ENCODE data around the gene HEG1.

The HEG1 gene

GRCh38 chr3:125069968-125070745 is 14.4 kb upstream of the HEG1 start:
- DNase-seq, result no peak

- no peak for DNase-seq
Measured at GRCh38 chr3:125069452-125069851, 13.7 kb upstream of the HEG1 start.

- DNase-seq, result no peak
Measured at GRCh38 chr3:125068265-125068664, 12.5 kb upstream of the HEG1 start.

- no peak for DNase-seq
Measured at GRCh38 chr3:125067225-125067624, 11.4 kb upstream of the HEG1 start.

- no peak for DNase-seq
Measured at GRCh38 chr3:125062904-125063618, 7.3 kb upstream of the HEG1 start.

- DNase-seq, result no peak
Measured at GRCh38 chr3:125061646-125062045, 5.8 kb upstream of the HEG1 start.

GRCh38 chr3:125061170-125061569 is 5.4 kb upstream of the HEG1 start:
- DNase-seq, result no peak

GRCh38 chr3:125059488-125060245 is 3.9 kb upstream of the HEG1 start:
- peak; percentile 97 for DNase-seq

- no peak for DNase-seq
Measured at GRCh38 chr3:125058959-125059358, 3.2 kb upstream of the HEG1 start.

- no peak for DNase-seq
Measured at GRCh38 chr3:125058529-125058928, 2.7 kb upstream of the HEG1 start.

- no peak for DNase-seq
Measured at GRCh38 chr3:125057186-125057850, 1.5 kb upstream of the HEG1 start.

GRCh38 chr3:125055331-125055912 is 375 bp downstream of the HEG1 start:
- DNase-seq, result no peak

- DNase-seq, result no peak
Measured at GRCh38 chr3:125054449-125055329, 1.1 kb downstream of the HEG1 start.

GRCh38 chr3:125054062-125054448 is 1.7 kb downstream of the HEG1 start:
- no peak for DNase-seq

GRCh38 chr3:125053304-125053699 is 2.5 kb downstream of the HEG1 start:
- no peak for DNase-seq

GRCh38 chr3:125052624-125053303 is 3.0 kb downstream of the HEG1 start:
- peak; percentile 5 for DNase-seq

GRCh38 chr3:125051715-125052581 is 3.8 kb downstream of the HEG1 start:
- DNase-seq, result no peak

GRCh38 chr3:125051205-125051604 is 4.6 kb downstream of the HEG1 start:
- no peak for DNase-seq

GRCh38 chr3:125050488-125051090 is 5.2 kb downstream of the HEG1 start:
- no peak for DNase-seq

- DNase-seq, result no peak
Measured at GRCh38 chr3:125048282-125048681, 7.5 kb downstream of the HEG1 start.

Data from NCI-H2029 treated with DMSO at 0.1 percent for 48 hours (cell line).